Measurements from ENCODE around the gene ARL13B. TPM values are rescaled to one million over a fixed set of nuclear protein-coding genes. Genes with fewer than 3 reads are reported as not detected.

The ARL13B gene
- 10 to 100 TPM; 17.2 to 23.9 TPM for total RNA-seq
- 16.0 TPM for polyA plus RNA-seq (2013, experiment 1 of 2)
- 15.8 TPM for polyA plus RNA-seq (2013, experiment 2 of 2)
- long read RNA-seq, experiment 1, partial matches to known transcripts, result 0 of 7 reads
- long read RNA-seq, experiment 1, other reads (novel, unspliced or antisense), result 6 of 7 reads
- long read RNA-seq, experiment 2, transcript ARL13B-203 (10 exons, 2,453 nt), result major isoform, 18 of 36 reads
- long read RNA-seq, experiment 2, partial matches to known transcripts, result 3 of 36 reads
- long read RNA-seq, experiment 2, other reads (novel, unspliced or antisense), result 13 of 36 reads
- long read RNA-seq, experiment 3, partial matches to known transcripts, result 7 of 17 reads
- long read RNA-seq, experiment 3, other reads (novel, unspliced or antisense), result 10 of 17 reads
- long read RNA-seq, experiment 4, partial matches to known transcripts, result 15 of 25 reads
- long read RNA-seq, experiment 4, other reads (novel, unspliced or antisense), result 10 of 25 reads

GRCh38 chr3:93979850-93980676, at the start of gene ARL13B:
Gene ARL13B, plus strand, starts transcription at chr3:93980155. Its CDS starts 269 bp downstream, at chr3:93980424.
- Histone ChIP-seq H3K9me3 (ENCODE audit: control insufficient read depth, low read length) (no peaks in the 10 kb centered on the region), H3K36me3 (ENCODE audit: control insufficient read depth, insufficient read depth, low read length) (no peaks in the 10 kb centered on the region), H3K27ac (ENCODE audit: low read depth, low read length) (peak within 1 kb of the TSS; percentile 95), H3K4me3 (ENCODE audit: low read length) (peak within 1 kb of the TSS; percentile 98), H3K9ac (ENCODE audit: extremely low read depth, low read length, poor library complexity, severe bottlenecking) (peak within 1 kb of the TSS; percentile 79), H3K4me1 (ENCODE audit: control insufficient read depth, insufficient read depth, low read length) (no peaks in the 10 kb centered on the region), H3K27me3 (ENCODE audit: control insufficient read depth, insufficient read depth, low read length, poor library complexity, severe bottlenecking) (no peaks in the 10 kb centered on the region)
- Mint-ChIP-seq H3K27ac (peak within 1 kb of the TSS; percentile 88), H3K27me3 (ENCODE audit: insufficient read depth) (peaks cover 22% of the 10 kb centered on the region), H3K4me3 (peak within 1 kb of the TSS; percentile 83), H3K36me3 (ENCODE audit: low read depth) (no peaks in the 10 kb centered on the region), H3K9me3 (no peaks in the 10 kb centered on the region), H3K4me1 (peaks cover 6% of the 10 kb centered on the region)
- DNase-seq, result peak; percentile 99
- no peak for TF ChIP-seq CTCF (conservative IDR thresholded peaks at IDR 0.05)
- 0 to 7% methylated on average over 18 to 66 of the region's 66 CpGs for WGBS, 2 experiments (ENCODE audit: insufficient coverage in 1 of 2, insufficient read length in 1 of 2)

- Mint-ChIP-seq H3K4me1 (no peaks in the 10 kb centered on the region), H3K9me3 (peaks cover 82% of the 10 kb centered on the region)
These were observed 48.2 kb upstream of the ARL13B start for GRCh38 chr3:93931597-93932229.

More at GRCh38 chr3:93931597-93932229, 48.2 kb upstream of the ARL13B start:
- no peaks in the 10 kb centered on the region for H3K36me3 Mint-ChIP-seq (ENCODE audit: low read depth)
- Histone ChIP-seq H3K4me3 (ENCODE audit: low read length) (no peak overlapping the region), H3K9me3 (ENCODE audit: control insufficient read depth, low read length) (peaks cover 30% of the 10 kb centered on the region), H3K27ac (ENCODE audit: low read depth, low read length) (no peak overlapping the region), H3K27me3 (ENCODE audit: control insufficient read depth, insufficient read depth, low read length, poor library complexity, severe bottlenecking) (no peaks in the 10 kb centered on the region), H3K36me3 (ENCODE audit: control insufficient read depth, insufficient read depth, low read length) (no peaks in the 10 kb centered on the region), H3K4me1 (ENCODE audit: control insufficient read depth, insufficient read depth, low read length) (no peaks in the 10 kb centered on the region), H3K9ac (ENCODE audit: extremely low read depth, low read length, poor library complexity, severe bottlenecking) (no peak overlapping the region)
- TF ChIP-seq CTCF (conservative IDR thresholded peaks at IDR 0.05), result no peak
- 75 to 83% methylated on average over 4 to 5 of the region's 5 CpGs for WGBS, 2 experiments (ENCODE audit: insufficient coverage in 1 of 2, insufficient read length in 1 of 2)
- no peak overlapping the region for H3K27ac Mint-ChIP-seq
- no peak for DNase-seq
- no peaks in the 10 kb centered on the region for H3K27me3 Mint-ChIP-seq (ENCODE audit: insufficient read depth)
- H3K4me3 Mint-ChIP-seq, result no peak overlapping the region

Data from endodermal cell (in vitro differentiated cells).